Activated T-cell treated with anti-CD3 and anti-CD28 coated beads for 48 hours (primary cell): ENCODE results near the gene TMED6.
"Not testable (repeated sequence)": the region's sequence is repeated elsewhere in the genome, so short reads cannot be mapped to it uniquely, and the experiment has no call there.

Experiments used
- DNase-seq: peaks from one replicate; pipeline ENCODE4 v3.0.0-alpha.2; 2020; ENCODE audit warnings: low read depth

Gene TMED6

GRCh38 chr16:69301861-69302260, 49.7 kb downstream of the TMED6 start:
- DNase-seq = no peak

- no peak for DNase-seq
Measured at GRCh38 chr16:69301187-69301586, 50.4 kb downstream of the TMED6 start.

- DNase-seq = no peak
Measured at GRCh38 chr16:69298261-69298660, 53.3 kb downstream of the TMED6 start.

DNA sequence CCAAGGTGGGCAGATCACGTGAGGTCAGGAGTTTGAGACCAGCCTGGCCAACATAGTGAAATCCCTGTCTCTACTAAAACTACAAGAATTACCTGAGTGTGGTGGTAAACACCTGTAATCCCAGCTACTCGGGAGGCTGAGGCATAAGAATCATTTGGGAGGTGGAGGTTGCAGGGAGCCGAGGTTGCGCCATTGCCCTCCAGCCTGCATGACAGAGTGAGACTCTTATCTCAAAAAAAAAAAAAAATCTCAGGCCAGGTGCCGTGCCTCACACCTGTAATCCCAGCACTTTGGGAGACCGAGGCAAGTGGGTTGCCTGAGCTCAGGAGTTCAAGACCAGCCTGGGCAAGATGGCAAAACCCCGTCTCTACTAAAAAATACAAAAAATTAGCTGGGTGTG, 54.8 kb downstream of the TMED6 start:
- not testable (repeated sequence) for DNase-seq

- DNase-seq = no peak
Measured at GRCh38 chr16:69294051-69294450, 57.5 kb downstream of the TMED6 start.

DNA sequence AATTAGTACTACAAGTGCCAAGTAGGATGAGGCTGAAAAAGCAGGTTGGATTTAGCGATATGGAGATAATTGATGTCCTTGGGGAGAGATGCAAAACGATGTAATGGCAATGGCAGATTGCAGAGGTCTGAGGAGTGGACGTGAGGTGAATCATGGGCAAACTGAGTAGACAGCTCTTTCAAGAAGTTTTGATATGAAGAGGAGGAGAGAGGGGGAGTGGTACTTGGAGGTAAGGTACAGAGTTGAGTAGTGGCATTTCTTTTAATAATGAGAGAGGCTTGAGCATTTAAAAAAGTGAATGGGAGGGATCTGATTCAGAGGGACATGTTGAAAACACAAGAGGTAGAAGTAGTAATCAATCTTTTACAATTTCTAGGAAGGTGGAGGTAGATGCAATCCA, 58.2 kb downstream of the TMED6 start:
- DNase-seq = no peak
